ENCODE measurements around the gene PFN1. TPM values are rescaled to one million over a fixed set of nuclear protein-coding genes. Genes with fewer than 3 reads are reported as not detected.
"Not testable (repeated sequence)": the region's sequence is repeated elsewhere in the genome, so short reads cannot be mapped to it uniquely, and the experiment has no call there.

PFN1 gene
- total RNA-seq, 1 donor from 2014 or later = 404 TPM

GRCh38 chr17:4934173-4934979 is 14.0 kb downstream of the PFN1 start:
- H3K27me3 Mint-ChIP-seq = no peaks in the 10 kb centered on the region
- DNase-seq (ENCODE audit: extremely low spot score, unreplicated experiment) = no peak

GRCh38 chr17:4933646-4934045 is 14.7 kb downstream of the PFN1 start:
- H3K27me3 Mint-ChIP-seq = no peaks in the 10 kb centered on the region
- no peak for DNase-seq (ENCODE audit: extremely low spot score, unreplicated experiment)
- no peak overlapping the region for H3K4me3 Mint-ChIP-seq
- no peaks in the 10 kb centered on the region for H3K9me3 Mint-ChIP-seq
- H3K36me3 Mint-ChIP-seq = peaks cover 7% of the 10 kb centered on the region
- H3K27ac Mint-ChIP-seq = peak overlapping the region; percentile 70
- peaks cover 8% of the 10 kb centered on the region for H3K4me1 Mint-ChIP-seq (ENCODE audit: unreplicated experiment)
- TF ChIP-seq, protein P1, sequence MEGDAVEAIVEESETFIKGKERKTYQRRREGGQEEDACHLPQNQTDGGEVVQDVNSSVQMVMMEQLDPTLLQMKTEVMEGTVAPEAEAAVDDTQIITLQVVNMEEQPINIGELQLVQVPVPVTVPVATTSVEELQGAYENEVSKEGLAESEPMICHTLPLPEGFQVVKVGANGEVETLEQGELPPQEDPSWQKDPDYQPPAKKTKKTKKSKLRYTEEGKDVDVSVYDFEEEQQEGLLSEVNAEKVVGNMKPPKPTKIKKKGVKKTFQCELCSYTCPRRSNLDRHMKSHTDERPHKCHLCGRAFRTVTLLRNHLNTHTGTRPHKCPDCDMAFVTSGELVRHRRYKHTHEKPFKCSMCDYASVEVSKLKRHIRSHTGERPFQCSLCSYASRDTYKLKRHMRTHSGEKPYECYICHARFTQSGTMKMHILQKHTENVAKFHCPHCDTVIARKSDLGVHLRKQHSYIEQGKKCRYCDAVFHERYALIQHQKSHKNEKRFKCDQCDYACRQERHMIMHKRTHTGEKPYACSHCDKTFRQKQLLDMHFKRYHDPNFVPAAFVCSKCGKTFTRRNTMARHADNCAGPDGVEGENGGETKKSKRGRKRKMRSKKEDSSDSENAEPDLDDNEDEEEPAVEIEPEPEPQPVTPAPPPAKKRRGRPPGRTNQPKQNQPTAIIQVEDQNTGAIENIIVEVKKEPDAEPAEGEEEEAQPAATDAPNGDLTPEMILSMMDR (conservative IDR thresholded peaks at IDR 0.05) = no peak

More at GRCh38 chr17:4934173-4934979, 14.0 kb downstream of the PFN1 start:
- Mint-ChIP-seq H3K27ac (peak overlapping the region; percentile 70), H3K4me3 (no peak overlapping the region), H3K36me3 (peaks cover 7% of the 10 kb centered on the region), H3K4me1 (ENCODE audit: unreplicated experiment) (peaks cover 12% of the 10 kb centered on the region), H3K9me3 (no peaks in the 10 kb centered on the region)
- TF ChIP-seq, protein P1 (conservative IDR thresholded peaks at IDR 0.05) = peak; percentile 30

DNA sequence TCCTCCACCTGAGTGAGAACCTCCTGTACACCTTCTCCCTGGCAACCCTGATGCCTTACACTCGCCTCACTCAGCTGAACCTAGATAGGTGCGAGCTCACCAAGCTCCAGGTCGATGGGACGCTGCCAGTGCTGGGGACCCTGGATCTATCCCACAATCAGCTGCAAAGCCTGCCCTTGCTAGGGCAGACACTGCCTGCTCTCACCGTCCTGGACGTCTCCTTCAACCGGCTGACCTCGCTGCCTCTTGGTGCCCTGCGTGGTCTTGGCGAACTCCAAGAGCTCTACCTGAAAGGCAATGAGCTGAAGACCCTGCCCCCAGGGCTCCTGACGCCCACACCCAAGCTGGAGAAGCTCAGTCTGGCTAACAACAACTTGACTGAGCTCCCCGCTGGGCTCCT is 15.6 kb downstream of the PFN1 start:
- Mint-ChIP-seq H3K27ac (no peak overlapping the region), H3K36me3 (peaks cover 7% of the 10 kb centered on the region), H3K9me3 (no peaks in the 10 kb centered on the region), H3K4me1 (ENCODE audit: unreplicated experiment) (peaks cover 8% of the 10 kb centered on the region), H3K4me3 (no peak overlapping the region), H3K27me3 (no peaks in the 10 kb centered on the region)
- TF ChIP-seq, protein P1 (conservative IDR thresholded peaks at IDR 0.05) = no peak
- no peak for DNase-seq (ENCODE audit: extremely low spot score, unreplicated experiment)

DNA sequence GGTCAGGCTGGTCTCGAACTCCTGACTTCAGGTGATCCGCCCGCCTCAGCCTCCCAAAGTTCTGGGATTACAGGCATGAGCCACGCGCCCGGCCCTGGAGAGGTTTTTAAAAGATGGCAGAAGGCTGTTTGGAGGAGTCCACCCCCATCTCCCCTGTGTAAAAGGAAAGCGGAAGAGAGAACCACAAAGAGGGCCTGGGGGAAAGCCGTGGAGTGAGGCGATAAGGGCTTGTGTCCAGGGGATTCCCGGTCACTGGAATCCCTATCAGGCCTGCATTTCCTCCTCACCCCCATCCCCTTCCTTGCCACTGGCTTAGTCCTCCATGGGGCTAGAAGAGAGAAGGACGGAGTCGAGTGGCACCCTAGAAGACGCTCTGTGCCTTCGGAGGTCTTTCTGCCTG is 16.4 kb downstream of the PFN1 start, which contains the start of gene GP1BA:
Gene GP1BA, plus strand, starts transcription at position 315 of the 400 bp plus-strand sequence. CDS start 328 bp downstream, outside the sequence.
- Mint-ChIP-seq H3K27ac (no peak within 1 kb of the TSS), H3K36me3 (peaks cover 7% of the 10 kb centered on the region), H3K27me3 (no peaks in the 10 kb centered on the region), H3K9me3 (no peaks in the 10 kb centered on the region), H3K4me3 (no peak within 1 kb of the TSS), H3K4me1 (ENCODE audit: unreplicated experiment) (peaks cover 8% of the 10 kb centered on the region)
- DNase-seq (ENCODE audit: extremely low spot score, unreplicated experiment) = no peak
- TF ChIP-seq, protein P1 (conservative IDR thresholded peaks at IDR 0.05) = no peak

DNA sequence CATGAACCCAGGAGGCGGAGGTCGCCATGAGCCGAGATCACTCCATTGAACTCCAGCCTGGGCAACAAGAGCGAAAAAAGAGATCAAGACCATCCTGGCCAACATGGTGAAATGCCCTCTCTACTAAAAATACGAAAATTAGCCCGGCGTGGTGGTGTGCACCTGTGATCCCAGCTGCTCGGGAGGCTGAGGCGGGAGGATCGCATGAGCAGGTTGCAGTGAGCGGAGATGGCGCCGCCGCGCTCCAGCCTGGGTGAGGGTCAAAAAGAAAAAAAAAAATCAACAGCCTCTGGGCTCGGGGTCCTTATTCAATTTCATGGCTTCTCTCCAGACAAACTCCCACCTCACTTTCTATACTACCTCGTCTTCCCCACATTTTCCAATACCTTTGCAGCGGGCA is 19.4 kb downstream of the PFN1 start:
- H3K4me1 Mint-ChIP-seq (ENCODE audit: unreplicated experiment) = peaks cover 5% of the 10 kb centered on the region
- H3K27me3 Mint-ChIP-seq = no peaks in the 10 kb centered on the region
- TF ChIP-seq, protein P1 (conservative IDR thresholded peaks at IDR 0.05) = no peak
- DNase-seq (ENCODE audit: extremely low spot score, unreplicated experiment) = no peak
- no peak overlapping the region for H3K4me3 Mint-ChIP-seq
- H3K9me3 Mint-ChIP-seq = no peaks in the 10 kb centered on the region
- peaks cover 7% of the 10 kb centered on the region for H3K36me3 Mint-ChIP-seq
- no peak overlapping the region for H3K27ac Mint-ChIP-seq

DNA sequence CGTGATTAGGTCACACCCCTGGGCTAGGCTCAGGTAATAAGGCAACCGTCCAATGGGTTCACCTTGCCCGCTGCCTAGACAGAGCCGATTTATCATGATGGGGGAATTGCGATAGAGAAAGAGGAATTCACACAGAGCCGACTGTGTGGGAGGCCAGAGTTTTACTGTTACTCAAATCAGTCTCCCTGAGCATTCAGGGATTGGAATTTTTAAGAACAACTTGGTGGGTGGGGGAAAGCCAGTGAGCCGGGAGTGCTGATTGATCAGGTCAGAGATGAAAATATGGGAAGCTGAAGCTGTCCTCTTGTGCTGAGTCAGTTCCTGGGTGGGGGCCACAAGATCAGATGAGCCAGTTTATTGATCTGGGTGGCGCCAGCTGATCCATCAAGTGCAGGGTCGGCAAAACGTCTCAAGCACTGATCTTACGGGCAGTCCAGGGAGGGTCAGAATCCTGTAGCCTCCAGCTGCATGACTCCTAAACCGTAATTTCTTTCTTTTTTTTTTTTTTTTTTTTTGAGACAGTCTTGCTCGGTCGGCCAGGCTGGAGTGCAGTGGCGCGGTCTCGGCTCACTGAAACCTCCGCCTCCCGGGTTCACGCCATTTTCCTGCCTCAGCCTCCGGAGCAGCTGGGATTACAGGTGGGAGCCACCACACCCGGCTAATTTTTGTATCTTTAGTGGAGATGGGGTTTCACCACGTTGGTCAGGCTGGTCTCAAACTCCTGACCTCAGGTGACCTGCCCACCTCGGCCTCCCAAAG is 21.6 kb downstream of the PFN1 start:
- H3K36me3 Mint-ChIP-seq; H3K4me1 Mint-ChIP-seq (ENCODE audit: unreplicated experiment); H3K27me3 Mint-ChIP-seq; H3K27ac Mint-ChIP-seq; DNase-seq (ENCODE audit: extremely low spot score, unreplicated experiment); H3K9me3 Mint-ChIP-seq; H3K4me3 Mint-ChIP-seq: not testable (repeated sequence)
